ENCODE results near the gene SCNN1B.
"Not testable (repeated sequence)": the region's sequence is repeated elsewhere in the genome, so short reads cannot be mapped to it uniquely, and the experiment has no call there.

The SCNN1B gene

GRCh38 chr16:23385441-23385840 is 83.3 kb downstream of the SCNN1B start:
- H3K4me1 ChIP-seq (ENCODE audit: low read length), result no peaks in the 10 kb centered on the region
- H3K4me3 ChIP-seq (ENCODE audit: low read length), result no peak overlapping the region
- H2AFZ ChIP-seq (ENCODE audit: low read depth, low read length), result no peak overlapping the region
- no peaks in the 10 kb centered on the region for H4K20me1 ChIP-seq (ENCODE audit: insufficient read depth, low read length)
- H3K9me3 ChIP-seq (ENCODE audit: insufficient read depth, low read length), result no peaks in the 10 kb centered on the region
- H3K36me3 ChIP-seq (replicated peaks; ENCODE audit: low read depth, low read length), result no peaks in the 10 kb centered on the region
- TF ChIP-seq EZH2phosphoT487 (IDR thresholded peaks at IDR 0.05; ENCODE audit: low read depth), result no peak
- TF ChIP-seq, protein P1, sequence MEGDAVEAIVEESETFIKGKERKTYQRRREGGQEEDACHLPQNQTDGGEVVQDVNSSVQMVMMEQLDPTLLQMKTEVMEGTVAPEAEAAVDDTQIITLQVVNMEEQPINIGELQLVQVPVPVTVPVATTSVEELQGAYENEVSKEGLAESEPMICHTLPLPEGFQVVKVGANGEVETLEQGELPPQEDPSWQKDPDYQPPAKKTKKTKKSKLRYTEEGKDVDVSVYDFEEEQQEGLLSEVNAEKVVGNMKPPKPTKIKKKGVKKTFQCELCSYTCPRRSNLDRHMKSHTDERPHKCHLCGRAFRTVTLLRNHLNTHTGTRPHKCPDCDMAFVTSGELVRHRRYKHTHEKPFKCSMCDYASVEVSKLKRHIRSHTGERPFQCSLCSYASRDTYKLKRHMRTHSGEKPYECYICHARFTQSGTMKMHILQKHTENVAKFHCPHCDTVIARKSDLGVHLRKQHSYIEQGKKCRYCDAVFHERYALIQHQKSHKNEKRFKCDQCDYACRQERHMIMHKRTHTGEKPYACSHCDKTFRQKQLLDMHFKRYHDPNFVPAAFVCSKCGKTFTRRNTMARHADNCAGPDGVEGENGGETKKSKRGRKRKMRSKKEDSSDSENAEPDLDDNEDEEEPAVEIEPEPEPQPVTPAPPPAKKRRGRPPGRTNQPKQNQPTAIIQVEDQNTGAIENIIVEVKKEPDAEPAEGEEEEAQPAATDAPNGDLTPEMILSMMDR (IDR thresholded peaks at IDR 0.05; ENCODE audit: low read depth, low read length), result no peak
- H3K9ac ChIP-seq (ENCODE audit: low read length), result no peak overlapping the region
- no peaks in the 10 kb centered on the region for H3K27me3 ChIP-seq (ENCODE audit: low read depth, low read length)
- H3K4me2 ChIP-seq (ENCODE audit: low read length), result no peak overlapping the region
- no peak overlapping the region for H3K27ac ChIP-seq (ENCODE audit: low read length)
- H3K79me2 ChIP-seq (ENCODE audit: low read length), result no peaks in the 10 kb centered on the region

DNA sequence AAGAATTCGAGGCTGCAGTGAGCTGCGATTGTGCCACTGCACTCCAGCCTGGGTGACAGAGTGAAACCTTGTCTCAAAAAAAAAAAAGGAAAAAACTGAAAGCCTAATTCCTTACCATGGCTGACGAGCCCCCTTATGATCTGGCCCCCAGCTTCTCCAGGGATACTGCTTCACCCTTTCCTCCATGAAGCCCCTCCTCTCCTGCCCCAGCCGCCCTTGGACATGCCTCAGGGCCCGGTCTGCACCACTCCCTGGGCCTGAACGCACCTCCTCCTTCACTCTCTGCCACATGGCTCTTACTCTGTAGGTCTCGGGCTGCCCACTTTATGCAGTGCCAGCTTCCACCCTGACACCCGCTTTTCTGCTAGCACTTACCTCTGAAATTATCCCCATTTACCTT is 85.6 kb downstream of the SCNN1B start:
- Histone ChIP-seq H3K9ac (ENCODE audit: low read length) (no peak overlapping the region), H3K4me3 (ENCODE audit: low read length) (no peak overlapping the region), H3K36me3 (replicated peaks; ENCODE audit: low read depth, low read length) (peaks cover 2% of the 10 kb centered on the region), H3K4me1 (ENCODE audit: low read length) (no peaks in the 10 kb centered on the region), H4K20me1 (ENCODE audit: insufficient read depth, low read length) (no peaks in the 10 kb centered on the region), H3K4me2 (ENCODE audit: low read length) (no peak overlapping the region), H3K27ac (ENCODE audit: low read length) (no peak overlapping the region), H3K27me3 (ENCODE audit: low read depth, low read length) (no peaks in the 10 kb centered on the region), H3K79me2 (ENCODE audit: low read length) (no peaks in the 10 kb centered on the region), H3K9me3 (ENCODE audit: insufficient read depth, low read length) (no peaks in the 10 kb centered on the region), H2AFZ (ENCODE audit: low read depth, low read length) (no peak overlapping the region)
- TF ChIP-seq, protein P1 (IDR thresholded peaks at IDR 0.05; ENCODE audit: low read depth, low read length), result no peak
- no peak for TF ChIP-seq EZH2phosphoT487 (IDR thresholded peaks at IDR 0.05; ENCODE audit: low read depth)

DNA sequence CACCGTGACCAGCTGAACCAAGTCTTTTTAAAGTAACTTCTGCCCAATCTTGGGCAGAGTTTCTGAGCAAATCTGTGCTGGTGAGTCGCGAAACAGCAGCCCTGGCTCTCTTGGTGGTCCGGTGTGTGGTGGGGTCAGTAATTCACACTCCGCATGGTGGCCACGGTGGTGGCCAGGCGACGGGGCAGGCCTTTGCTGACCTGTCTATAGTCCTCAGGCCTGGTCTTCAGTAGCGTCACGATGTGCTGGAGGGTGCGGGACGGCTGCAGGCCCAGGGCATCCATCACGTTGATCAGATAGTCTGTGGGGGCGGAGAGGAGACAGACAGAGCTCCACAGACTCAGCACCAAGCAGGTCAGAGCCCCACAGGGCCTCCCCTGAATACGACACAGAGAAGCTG is 86.7 kb downstream of the SCNN1B start:
- Histone ChIP-seq H3K36me3 (replicated peaks; ENCODE audit: low read depth, low read length) (peaks cover 2% of the 10 kb centered on the region), H3K4me2 (ENCODE audit: low read length) (no peak overlapping the region)
- no peak for TF ChIP-seq EZH2phosphoT487 (IDR thresholded peaks at IDR 0.05; ENCODE audit: low read depth)
- TF ChIP-seq, protein P1 (IDR thresholded peaks at IDR 0.05; ENCODE audit: low read depth, low read length), result no peak

GRCh38 chr16:23389201-23389600 is 87.1 kb downstream of the SCNN1B start:
- Histone ChIP-seq H3K9me3 (ENCODE audit: insufficient read depth, low read length) (no peaks in the 10 kb centered on the region), H3K27me3 (ENCODE audit: low read depth, low read length) (no peaks in the 10 kb centered on the region), H4K20me1 (ENCODE audit: insufficient read depth, low read length) (no peaks in the 10 kb centered on the region), H3K4me2 (ENCODE audit: low read length) (no peak overlapping the region), H3K9ac (ENCODE audit: low read length) (no peak overlapping the region), H3K79me2 (ENCODE audit: low read length) (no peaks in the 10 kb centered on the region), H3K4me1 (ENCODE audit: low read length) (no peaks in the 10 kb centered on the region), H3K36me3 (replicated peaks; ENCODE audit: low read depth, low read length) (peaks cover 2% of the 10 kb centered on the region), H3K27ac (ENCODE audit: low read length) (no peak overlapping the region), H3K4me3 (ENCODE audit: low read length) (no peak overlapping the region), H2AFZ (ENCODE audit: low read depth, low read length) (no peak overlapping the region)
- no peak for TF ChIP-seq EZH2phosphoT487 (IDR thresholded peaks at IDR 0.05; ENCODE audit: low read depth)
- TF ChIP-seq, protein P1 (IDR thresholded peaks at IDR 0.05; ENCODE audit: low read depth, low read length), result no peak

More for the DNA sequence above, 86.7 kb downstream of the SCNN1B start:
- Histone ChIP-seq H3K9me3 (ENCODE audit: insufficient read depth, low read length) (no peaks in the 10 kb centered on the region), H3K79me2 (ENCODE audit: low read length) (no peaks in the 10 kb centered on the region), H3K27me3 (ENCODE audit: low read depth, low read length) (no peaks in the 10 kb centered on the region), H4K20me1 (ENCODE audit: insufficient read depth, low read length) (no peaks in the 10 kb centered on the region), H3K9ac (ENCODE audit: low read length) (no peak overlapping the region), H3K27ac (ENCODE audit: low read length) (no peak overlapping the region), H3K4me1 (ENCODE audit: low read length) (no peaks in the 10 kb centered on the region), H3K4me3 (ENCODE audit: low read length) (no peak overlapping the region), H2AFZ (ENCODE audit: low read depth, low read length) (no peak overlapping the region)

DNA sequence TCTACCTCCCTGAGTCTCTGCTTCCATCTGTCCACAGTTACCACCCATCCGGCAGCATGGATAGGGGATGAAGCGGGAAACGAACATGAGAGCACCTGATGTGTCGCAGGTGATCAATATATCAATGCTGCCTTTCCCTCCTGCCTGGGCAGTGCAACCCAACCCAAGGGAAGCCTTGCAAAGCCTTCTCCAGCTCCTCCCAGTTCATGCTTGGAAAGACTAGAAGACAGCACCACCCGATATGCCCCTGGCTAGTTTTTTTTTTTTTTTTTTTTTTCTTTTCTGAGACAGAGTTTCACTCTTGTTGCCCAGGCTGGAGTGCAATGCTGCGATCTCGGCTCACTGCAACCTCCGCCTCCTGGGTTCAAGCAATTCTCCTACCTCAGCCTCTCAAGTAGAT is 87.8 kb downstream of the SCNN1B start:
- H2AFZ ChIP-seq (ENCODE audit: low read depth, low read length); H3K27me3 ChIP-seq (ENCODE audit: low read depth, low read length); H3K36me3 ChIP-seq (replicated peaks; ENCODE audit: low read depth, low read length): not testable (repeated sequence)

More for the DNA sequence above, 87.8 kb downstream of the SCNN1B start:
- H3K9me3 ChIP-seq (ENCODE audit: insufficient read depth, low read length); H3K27ac ChIP-seq (ENCODE audit: low read length); H3K4me2 ChIP-seq (ENCODE audit: low read length); H3K9ac ChIP-seq (ENCODE audit: low read length); H3K4me1 ChIP-seq (ENCODE audit: low read length); H4K20me1 ChIP-seq (ENCODE audit: insufficient read depth, low read length); H3K79me2 ChIP-seq (ENCODE audit: low read length); H3K4me3 ChIP-seq (ENCODE audit: low read length): not testable (repeated sequence)

Measured in OCI-LY3 (cell line).